Measurements from ENCODE around the gene MFSD8. TPM values are rescaled to one million over a fixed set of nuclear protein-coding genes. Genes with fewer than 3 reads are reported as not detected.
A peak's percentile ranks its signal among the peaks of the same experiment; 100 is the strongest.

MFSD8 gene
- total and polyA plus RNA-seq, 2 of the 8 experiments (the other 6 are each of a cell fraction or from before 2014, with no cell fraction given), result 9.2 to 15.8 TPM

- TF ChIP-seq SIRT6 (IDR thresholded peaks at IDR 0.05; ENCODE audit: low read length) (no peak), ATF2 (IDR thresholded peaks at IDR 0.05; ENCODE audit: low read length) (peak; percentile 76), TCF12 (IDR thresholded peaks at IDR 0.05; ENCODE audit: low read depth, low read length) (no peak), ATF3 (IDR thresholded peaks at IDR 0.05; ENCODE audit: insufficient read depth, low read depth, low read length) (no peak), YY1 (IDR thresholded peaks at IDR 0.05; ENCODE audit: low read depth, low read length) (peak; percentile 94), CHD2 (IDR thresholded peaks at IDR 0.05; ENCODE audit: low read length) (peak; percentile 79), KDM1A (IDR thresholded peaks at IDR 0.05; ENCODE audit: borderline replicate concordance, low read length) (peak; percentile 17; the same call in 1 of the 2 replicates), SUZ12 (IDR thresholded peaks at IDR 0.05; ENCODE audit: low read length) (no peak), SRF (IDR thresholded peaks at IDR 0.05; ENCODE audit: low read depth, low read length) (no peak), CTBP2 (IDR thresholded peaks at IDR 0.05; ENCODE audit: borderline replicate concordance, insufficient read depth, insufficient read length, low read length) (no peak), NANOG (IDR thresholded peaks at IDR 0.05; ENCODE audit: insufficient read depth, low read depth, low read length, poor library complexity, severe bottlenecking) (no peak), JUND (IDR thresholded peaks at IDR 0.05; ENCODE audit: low read length) (no peak), EGR1 (IDR thresholded peaks at IDR 0.05; ENCODE audit: borderline replicate concordance, low read depth, low read length) (no peak), POU5F1 (IDR thresholded peaks at IDR 0.05; ENCODE audit: low read depth, low read length) (no peak), SP4 (IDR thresholded peaks at IDR 0.05; ENCODE audit: low read length) (peak; percentile 89; the same call in 1 of the 2 replicates), EP300 (IDR thresholded peaks at IDR 0.05; ENCODE audit: borderline replicate concordance in 1 of 2, low read depth in 2 of 2, low read length in 2 of 2) (no peak), JUN (IDR thresholded peaks at IDR 0.05; ENCODE audit: low read depth, low read length) (no peak), GABPA (IDR thresholded peaks at IDR 0.05; ENCODE audit: borderline replicate concordance, insufficient read depth, low read length) (no peak), CBX5 (IDR thresholded peaks at IDR 0.05; ENCODE audit: low read depth, low read length) (no peak), ASH2L (IDR thresholded peaks at IDR 0.05; ENCODE audit: low read length) (peak; percentile 90), KDM5A (IDR thresholded peaks at IDR 0.05; ENCODE audit: low read length) (peak; percentile 45; the same call in 1 of the 2 replicates), EZH2 (IDR thresholded peaks at IDR 0.05; ENCODE audit: low read depth, low read length, severe bottlenecking) (no peak)
Observed at GRCh38 chr4:127880763-127881562, 84.0 kb downstream of the MFSD8 start, which contains the start of gene PLK4 (continued).

Data from H1 (cell line).